HG03095 (cell line): ENCODE data around the gene GBGT1.

Experiments used
- ATAC-seq: cut with Tn5 transposase; IDR thresholded peaks from one replicate; pipeline ENCODE4 v1.9.1; 2021; ENCODE audit warnings: moderate library complexity; ENCODE audit not compliant: unreplicated experiment

GBGT1 gene

DNA sequence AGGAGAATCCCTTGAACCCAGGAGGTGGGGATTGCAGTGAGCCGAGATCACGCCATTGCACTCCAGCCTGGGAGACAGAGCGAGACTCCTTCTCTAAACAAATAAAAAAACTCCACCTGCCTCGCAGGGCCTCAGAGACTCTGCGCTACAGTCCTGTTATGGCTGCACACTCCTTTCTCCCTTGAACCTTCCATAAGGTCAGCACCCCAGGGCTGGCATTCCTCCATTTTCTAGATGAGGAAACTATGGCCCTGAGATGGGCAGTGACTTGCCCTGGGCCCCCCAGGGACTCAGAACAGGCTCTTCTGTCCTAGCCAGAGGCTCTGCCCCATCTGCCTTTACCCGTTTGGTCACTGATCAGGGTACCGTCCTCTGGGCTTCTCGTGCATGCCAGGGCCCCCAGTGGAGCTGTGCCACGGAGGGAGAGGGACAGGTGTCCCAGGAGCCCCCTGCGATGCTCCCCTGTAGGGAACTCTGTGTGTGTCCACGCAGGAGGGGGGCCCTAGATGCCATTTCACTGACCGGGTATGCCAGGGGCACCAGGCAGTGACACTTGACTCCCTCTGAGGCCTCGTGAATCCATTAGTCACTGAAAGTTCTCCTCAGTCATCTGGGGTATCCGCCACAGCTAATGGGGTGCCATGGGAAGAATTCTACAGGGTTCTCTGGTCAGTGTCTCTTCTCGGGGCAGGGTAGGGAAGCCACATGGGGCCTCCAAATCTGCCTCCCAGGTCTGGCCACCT, 58.8 kb downstream of the GBGT1 start:
- no peak for ATAC-seq

DNA sequence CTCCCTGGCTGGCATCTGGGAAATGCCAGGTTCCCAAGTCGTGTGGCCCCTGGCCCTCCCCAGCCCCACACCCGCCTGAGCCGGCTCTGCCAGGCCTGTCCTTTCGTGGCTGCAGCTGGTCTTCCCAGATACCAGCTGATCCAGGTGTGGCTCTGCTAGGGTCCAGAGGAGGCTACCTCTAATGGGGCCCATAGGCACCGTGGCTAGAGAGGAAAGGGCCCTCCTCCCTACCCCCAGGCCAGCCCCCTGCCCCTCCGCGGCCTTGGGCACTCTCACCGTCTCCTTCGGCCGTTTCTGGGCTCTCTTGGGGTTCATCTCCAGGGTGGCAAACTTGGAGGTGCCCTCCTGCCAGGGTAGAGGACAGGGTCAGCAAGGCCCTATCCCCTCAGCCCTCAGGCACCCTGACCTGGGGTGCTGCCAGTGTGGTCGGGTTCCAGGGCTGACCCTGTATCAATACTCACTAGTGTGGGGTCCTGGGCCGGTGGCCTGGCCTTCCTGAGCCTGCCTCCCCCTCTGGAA, 59.7 kb downstream of the GBGT1 start:
- no peak for ATAC-seq

DNA sequence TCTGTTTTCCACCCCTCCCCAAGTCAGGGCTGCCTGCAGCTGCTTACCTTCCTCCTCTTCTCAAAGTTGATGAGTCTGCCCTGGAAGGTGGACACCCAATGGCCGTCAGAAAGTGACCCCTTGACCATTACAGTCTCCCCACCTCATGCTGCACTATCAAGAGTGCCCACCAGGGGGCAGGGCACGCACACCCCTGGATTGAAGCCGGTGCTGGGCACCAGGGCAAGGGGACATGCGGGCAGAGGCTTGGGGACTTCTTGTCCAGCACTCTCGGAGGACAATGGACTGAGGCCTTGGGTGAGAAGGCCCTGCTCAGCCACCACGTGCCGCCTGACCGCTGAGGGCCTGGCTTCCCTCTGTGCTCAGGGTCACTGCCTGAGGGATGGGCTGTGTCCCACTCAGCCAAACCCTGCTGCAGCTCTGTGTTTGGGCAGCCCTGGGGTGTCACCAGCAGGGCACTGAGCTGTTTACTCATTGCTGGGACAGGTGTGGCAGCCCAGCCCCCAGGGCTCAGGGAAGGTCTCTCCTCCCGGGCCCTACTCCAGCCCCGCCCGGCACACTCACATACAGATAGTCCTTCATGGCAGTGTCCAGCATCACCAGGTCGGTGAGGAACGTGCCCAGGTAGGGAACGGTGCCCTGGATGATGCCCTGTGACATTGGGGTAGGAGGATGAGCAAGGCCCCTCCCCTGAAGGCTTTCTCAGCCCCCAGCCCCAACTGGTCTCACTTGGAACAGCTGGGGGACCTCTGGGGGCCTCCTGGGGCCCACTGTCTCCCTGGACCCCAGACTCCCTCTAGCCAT, 60.3 kb downstream of the GBGT1 start:
- ATAC-seq, result no peak
